ENCODE data around the gene EMC10.
A peak's percentile ranks its signal among the peaks of the same experiment; 100 is the strongest.
"Not testable (repeated sequence)": the region's sequence is repeated elsewhere in the genome, so short reads cannot be mapped to it uniquely, and the experiment has no call there.

The EMC10 gene

DNA sequence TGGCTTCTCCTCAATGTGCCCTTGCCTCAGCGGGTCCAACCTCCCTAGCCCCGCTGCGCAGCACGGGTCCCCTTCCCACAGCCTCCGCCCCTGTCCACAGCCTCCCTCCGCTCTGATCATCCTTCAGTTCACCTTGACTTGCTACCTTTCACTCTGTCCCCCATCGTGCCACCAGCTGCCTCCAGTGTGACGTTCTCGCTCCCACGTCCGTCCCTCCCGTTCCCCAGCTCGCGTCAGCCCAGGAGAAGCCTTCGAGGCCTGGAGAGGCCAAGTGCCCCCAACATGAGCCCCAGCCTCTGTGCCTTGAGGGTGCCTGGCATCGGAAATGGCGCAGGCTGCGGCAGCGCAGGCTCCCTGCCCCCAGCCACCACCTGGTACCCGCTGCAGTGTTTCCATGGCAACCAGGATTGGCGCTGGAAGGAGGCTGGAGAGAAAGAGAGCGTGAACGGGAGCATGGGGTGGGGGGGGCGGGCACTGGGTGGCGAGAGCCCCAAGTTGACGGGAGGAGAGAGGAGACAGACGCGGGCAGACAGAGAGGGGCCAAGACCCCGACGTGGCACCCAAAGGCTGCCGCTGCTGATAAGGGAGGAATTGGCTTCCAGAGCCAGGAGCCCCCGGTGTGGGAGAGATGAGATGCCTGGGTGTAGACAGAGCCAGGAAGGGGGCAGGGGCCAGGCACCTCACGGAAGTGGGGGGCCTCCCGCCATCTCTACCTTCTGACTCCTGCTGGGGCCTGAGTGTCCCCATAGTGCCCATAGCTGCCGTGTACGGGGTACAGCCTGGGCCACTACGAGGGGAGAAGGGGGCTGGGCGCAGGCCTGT is 38.2 kb downstream of the EMC10 start:
- peak; percentile 81 for DNase-seq (ENCODE audit: low spot score)

DNA sequence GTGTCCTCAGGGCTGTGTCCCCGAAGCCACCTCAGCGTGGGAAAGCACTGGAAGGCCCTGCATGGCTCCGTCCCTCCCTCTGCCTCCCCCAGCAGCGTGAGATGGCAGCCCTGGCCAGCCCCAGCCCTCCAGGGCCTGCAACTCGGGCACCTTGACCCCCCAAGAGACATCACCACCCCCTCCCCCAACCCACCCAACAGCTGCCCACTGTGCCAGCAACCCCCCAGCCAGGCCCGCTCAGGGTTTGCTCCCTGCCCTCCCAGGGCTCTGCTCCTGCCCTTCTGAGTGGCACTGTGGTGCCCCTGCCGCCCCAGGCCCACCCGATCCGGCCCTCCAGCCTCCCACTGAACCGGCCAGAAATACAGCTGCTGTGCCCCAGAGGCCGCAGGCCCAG is 38.9 kb downstream of the EMC10 start:
- DNase-seq (ENCODE audit: low spot score): no peak

DNA sequence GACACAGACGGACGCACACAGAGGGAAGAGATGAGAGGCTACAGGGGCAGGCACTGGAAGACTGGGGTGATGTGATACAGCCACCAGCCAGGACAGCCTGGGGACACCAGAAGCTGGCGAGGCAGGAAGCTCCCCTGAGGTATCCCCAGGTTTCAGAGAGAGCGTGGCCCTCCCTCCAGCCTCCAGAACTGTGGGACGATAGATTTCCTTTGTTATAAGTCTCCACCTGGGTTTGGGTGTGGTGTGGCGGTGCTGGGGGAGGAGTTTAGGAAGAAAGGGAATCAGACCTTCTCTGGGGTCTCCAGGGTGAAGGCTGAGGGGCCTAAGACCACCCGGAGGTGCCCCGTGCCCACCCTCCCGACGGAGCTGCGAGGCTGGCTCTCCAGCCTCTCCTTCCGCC is 40.1 kb downstream of the EMC10 start:
- DNase-seq (ENCODE audit: low spot score): no peak

DNA sequence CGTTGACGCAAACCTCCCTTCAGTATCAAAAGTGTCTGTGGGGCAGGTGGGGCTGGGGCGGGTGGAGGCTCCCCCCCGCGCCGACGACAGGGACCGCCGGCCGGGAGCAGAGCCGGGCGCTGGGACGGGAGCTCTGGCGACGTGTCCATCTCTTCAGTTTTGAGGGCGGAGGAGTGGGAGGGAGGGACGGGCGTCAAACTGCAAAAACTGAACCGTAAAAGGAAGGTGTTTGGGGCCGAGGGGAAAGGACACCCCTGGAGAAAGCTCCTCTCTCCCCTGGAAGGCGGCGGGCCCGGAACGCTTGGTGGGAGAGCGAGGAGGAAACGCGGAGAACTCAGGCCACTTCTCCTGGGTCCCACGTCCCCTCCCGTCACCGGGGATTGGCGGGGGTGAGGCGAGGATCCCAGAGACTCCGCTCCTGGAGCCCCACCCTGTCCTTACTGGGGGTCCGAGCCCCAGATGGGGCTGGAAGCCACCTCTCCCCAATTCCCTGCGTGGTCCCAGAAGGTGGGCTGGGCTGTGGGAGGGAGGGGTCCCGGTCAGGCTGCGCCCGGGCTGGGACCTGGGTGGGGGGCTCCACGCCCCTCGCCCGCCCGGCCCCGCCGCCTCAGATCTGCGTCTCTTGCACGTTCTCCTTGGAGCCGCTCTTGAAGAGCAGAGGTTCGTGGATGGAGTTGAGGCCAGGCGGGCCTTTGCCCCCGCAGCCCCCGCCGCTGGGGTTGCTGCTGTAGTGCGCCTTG is 40.8 kb downstream of the EMC10 start:
- DNase-seq (ENCODE audit: low spot score): no peak

DNA sequence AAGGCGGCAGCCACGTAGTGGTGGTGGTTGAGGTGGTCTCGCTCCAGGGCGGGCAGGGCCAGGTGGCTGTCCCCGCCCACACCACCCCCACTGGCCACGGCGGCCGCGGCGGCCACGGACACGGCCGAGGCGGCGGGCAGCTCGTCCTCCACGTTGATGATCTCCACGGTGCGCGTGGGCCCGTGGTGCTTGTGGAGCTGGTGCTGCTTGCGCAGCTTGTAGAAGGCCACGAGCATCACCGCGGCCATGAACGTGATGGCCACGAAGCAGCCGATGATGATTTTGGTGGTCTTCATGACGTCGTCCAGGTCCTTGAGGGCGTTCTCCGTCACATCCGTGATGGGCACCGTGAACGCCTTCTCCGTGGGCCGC is 41.4 kb downstream of the EMC10 start:
- DNase-seq (ENCODE audit: low spot score): no peak

DNA sequence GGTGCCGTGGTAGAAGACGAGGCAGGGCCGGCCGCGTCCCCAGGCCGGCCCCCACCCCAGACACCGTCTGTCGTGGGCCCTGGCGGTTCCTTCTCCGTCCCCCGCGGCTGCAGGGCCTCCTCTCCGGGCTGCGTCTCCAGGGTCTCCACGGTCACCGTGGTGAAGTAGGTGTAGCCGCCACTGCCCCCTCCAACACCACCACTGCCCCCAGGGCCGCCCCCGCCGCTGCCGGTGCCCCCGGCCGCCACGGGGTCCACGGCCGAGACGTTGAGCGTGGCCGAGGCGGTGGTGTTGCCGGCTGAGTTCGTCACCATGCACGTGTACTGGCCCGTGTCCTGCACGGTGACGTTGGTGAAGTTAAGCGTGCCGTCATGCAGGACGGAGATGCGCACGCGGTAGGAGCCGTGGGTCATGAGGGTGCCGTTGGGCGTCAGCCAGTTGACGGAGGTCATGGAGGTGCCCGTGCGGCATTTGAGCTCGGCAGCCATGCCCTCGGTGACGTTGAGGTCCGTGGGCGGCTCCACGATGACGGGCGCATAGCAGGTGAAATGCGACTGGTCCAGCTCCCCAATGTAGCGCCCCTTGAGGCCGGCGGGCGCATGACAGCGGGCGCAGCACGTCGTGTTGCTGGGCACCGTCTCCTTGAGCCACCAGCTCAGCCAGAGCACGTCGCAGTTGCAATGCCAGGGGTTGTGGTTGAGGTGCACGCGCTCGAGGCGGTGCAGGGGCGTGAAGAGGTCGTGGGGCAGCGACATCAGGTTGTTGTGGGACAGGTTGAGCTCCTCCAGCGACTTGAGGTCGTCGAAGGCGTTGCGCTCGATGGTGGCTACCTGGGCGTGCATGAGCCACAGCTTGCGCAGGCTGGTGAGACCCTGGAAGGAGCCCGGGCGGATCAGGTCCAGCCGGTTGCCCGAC is 42.0 kb downstream of the EMC10 start:
- no peak for DNase-seq (ENCODE audit: low spot score)

DNA sequence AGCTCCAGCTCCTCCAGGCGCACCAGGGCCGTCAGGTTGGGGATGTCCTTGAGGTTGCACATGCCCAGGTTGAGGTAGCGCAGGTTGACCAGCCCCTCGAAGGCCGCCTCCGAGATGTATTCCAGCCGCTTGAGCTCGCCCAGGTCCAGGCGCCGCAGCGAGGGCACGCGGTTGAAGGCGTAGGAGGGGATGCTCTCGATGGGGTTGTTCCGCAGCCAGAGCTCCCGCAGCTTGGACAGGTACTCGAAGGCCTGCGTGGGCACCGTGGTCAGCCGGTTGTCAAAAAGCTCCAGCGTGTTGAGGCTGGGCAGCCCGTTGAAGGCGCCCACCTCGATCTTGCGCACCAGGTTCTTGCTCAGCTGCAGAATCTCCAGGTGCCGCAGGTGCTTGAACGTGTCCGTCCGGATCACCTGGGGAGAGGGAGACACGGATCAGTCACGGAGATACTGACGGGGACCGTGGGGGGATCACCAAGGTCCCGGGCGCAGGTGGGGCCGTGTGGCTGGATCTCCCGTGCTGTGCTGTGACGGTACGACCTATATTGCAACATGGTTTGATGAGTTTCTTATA is 42.8 kb downstream of the EMC10 start:
- no peak for DNase-seq (ENCODE audit: low spot score)

DNA sequence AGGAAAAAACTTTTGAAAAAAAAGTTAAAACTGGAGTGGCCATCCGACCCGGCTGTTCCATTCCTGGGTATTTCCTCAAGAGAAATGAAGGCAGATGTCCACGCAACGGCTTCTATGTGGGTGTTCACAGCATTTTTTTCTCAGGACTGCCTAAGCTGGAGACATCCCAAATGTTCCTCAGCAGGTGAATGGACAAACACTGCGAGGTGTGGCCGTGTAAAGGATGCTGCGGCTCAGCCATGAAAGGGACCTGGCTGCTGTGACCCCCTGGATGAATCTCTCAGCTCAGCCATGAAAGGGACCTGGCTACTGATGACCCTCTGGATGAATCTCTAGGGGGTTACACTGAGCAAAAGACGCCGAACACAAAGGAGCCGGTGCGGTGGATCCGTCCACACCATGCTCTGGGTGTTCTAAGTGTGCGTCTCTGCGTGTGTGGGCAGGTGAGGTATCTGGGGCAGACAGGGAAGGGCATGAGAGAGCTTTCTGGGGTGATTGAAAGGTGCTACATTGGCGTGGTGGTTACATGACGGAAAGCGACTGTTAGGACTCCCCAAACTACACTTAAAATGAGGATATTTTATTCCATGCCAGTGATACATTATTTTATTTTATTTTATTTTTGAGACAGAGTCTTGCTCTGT is 44.6 kb downstream of the EMC10 start:
- DNase-seq (ENCODE audit: low spot score): no peak

DNA sequence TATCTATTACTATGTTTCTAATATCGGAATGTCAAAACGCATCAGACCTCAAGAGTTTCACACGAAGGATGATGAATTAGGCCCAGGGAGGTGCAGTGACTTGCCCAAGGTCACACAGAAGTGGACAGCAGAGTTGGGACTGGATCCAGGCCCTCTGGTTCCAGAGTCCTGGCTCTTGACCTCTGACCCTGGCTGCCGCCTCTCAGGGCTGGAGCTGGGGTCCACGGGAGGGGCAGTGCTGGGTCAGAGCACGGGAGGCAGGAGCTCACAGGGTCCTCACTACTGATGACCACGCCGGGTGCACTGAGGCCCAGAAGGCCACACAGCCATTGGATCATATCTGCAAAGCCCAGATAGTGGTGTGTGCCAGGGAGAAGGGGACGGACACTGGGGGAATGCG is 46.6 kb downstream of the EMC10 start:
- DNase-seq (ENCODE audit: low spot score): no peak

DNA sequence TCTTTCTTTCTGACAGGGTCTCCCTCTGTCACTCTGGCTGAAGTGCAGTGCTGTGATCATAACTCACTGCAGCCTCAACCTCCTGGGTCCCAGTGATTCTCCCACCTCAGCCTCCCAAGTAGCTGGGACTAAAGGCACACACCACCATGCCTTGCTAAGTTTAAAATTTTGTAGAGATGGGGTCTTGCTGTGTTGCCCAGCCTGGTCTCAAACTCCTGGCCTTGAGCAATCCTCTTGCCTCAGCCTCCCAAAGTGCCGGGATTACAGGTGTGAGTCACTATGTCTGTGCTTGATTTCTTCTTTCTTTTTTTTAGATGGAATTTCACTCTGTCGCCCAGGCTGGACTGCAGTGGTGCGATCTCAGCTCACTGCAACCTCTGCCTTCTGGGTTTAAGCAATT is 51.7 kb downstream of the EMC10 start:
- not testable (repeated sequence) for DNase-seq (ENCODE audit: low spot score)

DNA sequence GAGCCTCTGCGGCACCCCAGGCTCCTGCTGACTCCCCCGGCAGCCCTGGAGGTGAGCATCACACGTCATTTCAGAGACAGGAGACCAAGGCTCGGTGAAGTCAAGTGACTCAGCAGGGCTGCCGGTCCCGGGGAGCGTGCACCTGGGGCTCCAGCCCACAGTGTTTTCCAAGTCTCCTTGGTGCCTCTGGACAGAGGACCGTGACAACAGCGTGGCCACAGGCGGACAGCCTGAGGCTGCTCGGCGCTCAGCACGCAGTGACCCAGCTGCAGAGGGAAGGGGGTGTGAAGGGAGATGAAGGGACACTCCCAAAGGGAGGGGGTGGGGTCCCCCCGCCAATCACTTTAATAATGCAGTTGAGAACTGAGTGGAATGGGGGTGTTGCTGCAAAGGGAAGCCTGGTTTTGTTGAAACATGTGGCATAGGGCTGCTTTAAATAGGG is 54.9 kb downstream of the EMC10 start:
- no peak for DNase-seq (ENCODE audit: low spot score)

DNA sequence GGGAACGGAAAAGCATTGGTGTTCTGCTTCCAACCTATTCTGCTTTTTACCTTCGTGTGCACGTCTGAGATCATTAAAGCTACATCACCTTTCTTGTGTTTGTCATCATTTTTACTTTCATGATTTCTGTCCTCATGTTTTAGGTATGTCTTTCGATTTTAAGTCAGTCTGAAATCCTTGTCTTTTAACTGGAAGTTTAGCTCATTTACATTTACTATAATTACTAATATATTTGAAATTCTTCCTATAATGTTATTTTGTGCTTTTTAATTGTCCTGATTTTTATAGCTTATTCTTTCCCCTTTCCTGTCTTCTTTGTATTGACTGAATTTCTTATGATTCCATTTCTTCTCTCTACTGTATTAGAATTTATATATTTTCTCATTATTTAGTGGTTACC is 56.6 kb downstream of the EMC10 start:
- no peak for DNase-seq (ENCODE audit: low spot score)

DNA sequence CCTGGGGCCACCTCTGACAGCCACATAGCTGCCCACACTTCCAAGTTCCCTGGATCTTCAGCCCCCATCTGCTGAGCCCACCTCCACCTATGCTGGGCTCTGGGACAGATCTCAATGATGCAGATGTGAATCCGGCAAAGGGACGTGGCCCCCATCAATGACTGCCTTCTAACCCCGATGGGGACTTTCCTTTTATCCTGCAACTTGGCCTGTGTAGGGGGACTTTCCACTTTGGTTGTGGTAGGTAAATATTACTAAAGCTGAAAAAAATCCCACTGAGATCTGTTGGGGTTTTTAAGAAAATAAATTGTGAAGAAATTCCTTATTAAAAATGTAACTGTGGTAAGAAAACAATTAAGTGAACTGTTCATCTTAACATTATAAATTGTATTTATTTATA is 58.2 kb downstream of the EMC10 start:
- no peak for DNase-seq (ENCODE audit: low spot score)

DNA sequence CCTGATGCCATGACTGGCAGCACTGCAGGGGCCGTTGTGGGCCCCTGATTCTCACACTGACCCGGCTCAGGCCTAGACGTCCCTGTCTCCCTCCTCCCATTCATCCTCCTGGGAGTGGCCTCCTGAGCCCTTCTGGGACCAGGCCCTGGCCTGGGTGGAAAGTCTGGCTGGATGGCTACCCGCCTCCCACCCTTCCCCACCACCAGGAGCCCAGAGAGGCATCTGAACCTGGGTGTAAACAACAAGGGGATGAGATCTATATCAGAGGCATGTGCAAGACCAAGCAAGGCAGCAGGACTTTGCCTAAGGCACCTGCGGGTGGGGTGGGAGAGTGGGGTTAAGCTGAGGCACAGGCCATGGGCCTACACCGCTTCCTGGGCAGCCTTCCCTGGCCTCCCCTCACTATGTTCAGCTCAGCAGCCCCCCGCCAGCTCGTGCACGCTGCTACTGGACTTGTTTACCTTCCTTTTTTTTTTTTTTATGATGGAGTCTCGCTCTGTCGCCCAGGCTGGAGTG is 59.4 kb downstream of the EMC10 start:
- no peak for DNase-seq (ENCODE audit: low spot score)

DNA sequence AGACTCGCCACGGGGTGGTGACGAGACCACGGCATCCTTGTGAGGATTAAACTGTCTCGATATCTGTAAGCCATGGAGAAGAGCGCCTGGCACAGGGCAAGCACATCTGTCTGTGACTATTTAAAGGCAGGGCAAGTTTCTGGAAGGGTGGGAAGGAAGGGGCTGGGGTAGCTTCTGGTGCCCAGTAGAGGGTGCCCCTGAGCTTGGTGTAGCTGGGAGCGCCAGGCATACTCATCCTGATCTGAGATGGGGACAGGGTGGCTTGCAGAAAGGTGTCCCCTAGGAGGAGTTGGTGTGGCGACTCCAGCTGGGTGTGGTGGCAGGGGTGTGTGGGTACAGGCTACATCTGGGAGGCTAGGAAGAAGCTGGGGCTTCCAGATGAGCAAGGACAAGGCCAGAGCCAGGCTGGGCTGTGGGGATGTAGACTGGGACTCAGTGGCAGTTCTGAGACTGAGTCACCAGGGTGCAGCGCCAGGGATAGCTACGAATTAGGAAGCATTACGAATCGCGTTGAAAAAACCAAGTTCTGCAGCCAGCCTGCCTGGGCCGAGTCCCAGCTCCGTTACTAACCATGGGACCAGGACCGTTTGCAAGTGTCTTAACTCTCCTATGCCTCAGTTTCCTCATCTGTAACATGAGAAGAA is 60.5 kb downstream of the EMC10 start:
- DNase-seq (ENCODE audit: low spot score): no peak

DNA sequence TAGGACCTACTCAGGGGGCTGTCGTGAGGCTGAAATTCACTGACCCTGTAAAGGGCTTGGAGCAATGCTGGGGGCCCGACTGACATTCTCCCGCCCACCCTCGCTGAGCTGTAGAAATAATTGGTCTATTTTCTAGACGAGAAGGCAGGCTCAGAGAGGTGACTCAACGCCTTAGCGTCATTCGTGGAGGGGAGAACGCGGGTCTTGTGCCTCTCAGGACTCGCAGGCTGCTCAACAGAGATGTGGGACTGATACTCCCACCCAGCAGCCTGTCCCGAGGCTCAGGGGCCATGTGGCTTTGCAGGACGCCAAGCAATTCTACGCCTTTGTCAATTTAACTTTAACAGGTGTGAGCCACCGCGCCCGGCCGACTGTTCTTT is 61.0 kb downstream of the EMC10 start:
- DNase-seq (ENCODE audit: low spot score): no peak

DNA sequence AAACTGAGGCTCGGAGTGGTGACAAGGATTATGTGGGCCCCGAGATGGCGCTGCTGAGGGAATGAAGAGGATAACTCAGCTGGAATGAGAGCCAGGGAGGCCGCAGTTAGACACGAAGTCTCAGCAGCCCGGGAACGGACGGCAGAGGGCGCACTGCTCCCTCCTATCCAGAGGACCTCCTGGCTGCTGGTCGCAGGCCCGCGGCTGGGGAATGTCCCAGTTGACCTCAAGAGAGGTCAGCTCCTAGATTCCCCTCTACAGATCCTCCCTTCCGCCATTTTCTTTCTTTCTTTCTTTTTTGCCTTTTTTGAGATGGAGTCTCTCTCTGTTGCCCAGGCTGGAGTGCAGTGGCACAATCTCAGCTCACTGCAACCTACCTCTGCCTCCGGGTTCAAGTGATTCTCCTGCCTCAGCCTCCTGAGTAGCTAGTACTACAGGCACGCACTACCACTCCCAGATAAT is 61.5 kb downstream of the EMC10 start:
- peak; percentile 85 for DNase-seq (ENCODE audit: low spot score)

Measured in pons (tissue), 1 donor.